WERI-Rb-1 (cell line): ENCODE measurements around the gene MEN1.

Source experiments
- DNase-seq: peaks from one replicate; pipeline ENCODE4 v3.0.0-alpha.2; 2020
- H3K27ac ChIP-seq: fragments of 250-450 bp; sonication (Bioruptor Pico); 2 replicates; pipeline ENCODE4 v1.5.1; 2020; ENCODE audit warnings: mild to moderate bottlenecking, moderate library complexity
- H3K27me3 ChIP-seq: fragments of 250-450 bp; sonication (Bioruptor Pico); 2 replicates; pipeline ENCODE4 v1.5.1; 2021; ENCODE audit warnings: mild to moderate bottlenecking, low read depth, moderate library complexity; ENCODE audit not compliant: insufficient read depth, severe bottlenecking
- H3K36me3 ChIP-seq: fragments of 250-450 bp; sonication (Bioruptor Pico); 2 replicates; pipeline ENCODE4 v1.5.1; 2020; ENCODE audit warnings: mild to moderate bottlenecking, moderate library complexity
- H3K4me3 ChIP-seq: 2 replicates; pipeline ENCODE4 v1.5.1; 2011; ENCODE audit warnings: low read depth, mild to moderate bottlenecking, control low read depth, low read length
- H3K9me3 ChIP-seq: fragments of 250-450 bp; sonication (Bioruptor Pico); 2 replicates; pipeline ENCODE4 v1.5.1; 2021; ENCODE audit warnings: mild to moderate bottlenecking, moderate library complexity; ENCODE audit not compliant: severe bottlenecking
- TF ChIP-seq, protein P1 (sequence below): IDR thresholded peaks from 2 replicates; pipeline ENCODE4 v1.5.1; 2011; ENCODE audit warnings: low read depth, mild to moderate bottlenecking, control low read depth, inconsistent platforms, low read length

MEN1 gene

DNA sequence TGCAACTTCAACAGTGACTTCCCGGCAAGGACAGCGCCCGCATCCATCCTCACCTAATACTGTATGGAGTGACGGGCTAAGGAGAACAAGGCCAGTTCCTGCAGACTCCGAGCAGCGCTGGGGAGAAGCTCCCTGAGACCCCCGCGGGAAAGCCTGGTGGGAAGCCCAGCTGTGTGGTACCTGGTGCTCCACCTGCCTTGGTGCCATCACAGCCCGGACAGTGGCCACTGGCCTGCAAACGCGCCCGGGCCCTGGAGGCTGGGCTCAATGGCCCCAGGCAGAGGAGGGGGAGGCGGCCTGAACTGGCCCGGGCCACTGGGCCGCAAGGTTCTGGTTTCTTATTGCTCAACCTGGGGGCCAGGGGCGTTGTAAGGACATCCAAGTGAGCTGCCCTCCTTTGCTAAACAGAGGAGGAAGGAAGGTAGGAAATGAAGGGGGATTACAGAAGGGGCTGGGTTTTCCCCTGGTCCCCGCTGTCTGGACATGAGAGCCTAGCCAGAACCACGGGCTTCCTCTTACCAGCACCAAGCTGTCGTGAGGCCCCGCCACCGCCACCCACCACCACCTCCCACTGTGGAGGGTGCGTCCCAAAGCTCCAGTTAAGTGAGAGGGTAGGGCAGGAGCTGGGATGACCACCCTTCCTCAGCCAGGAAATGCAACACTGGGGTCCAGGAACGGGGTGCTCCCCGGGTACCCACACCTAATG lies 42.6 kb upstream of the MEN1 start:
- H3K27ac ChIP-seq: no peak overlapping the region
- H3K36me3 ChIP-seq: peaks cover 10% of the 10 kb centered on the region
- TF ChIP-seq, protein P1, sequence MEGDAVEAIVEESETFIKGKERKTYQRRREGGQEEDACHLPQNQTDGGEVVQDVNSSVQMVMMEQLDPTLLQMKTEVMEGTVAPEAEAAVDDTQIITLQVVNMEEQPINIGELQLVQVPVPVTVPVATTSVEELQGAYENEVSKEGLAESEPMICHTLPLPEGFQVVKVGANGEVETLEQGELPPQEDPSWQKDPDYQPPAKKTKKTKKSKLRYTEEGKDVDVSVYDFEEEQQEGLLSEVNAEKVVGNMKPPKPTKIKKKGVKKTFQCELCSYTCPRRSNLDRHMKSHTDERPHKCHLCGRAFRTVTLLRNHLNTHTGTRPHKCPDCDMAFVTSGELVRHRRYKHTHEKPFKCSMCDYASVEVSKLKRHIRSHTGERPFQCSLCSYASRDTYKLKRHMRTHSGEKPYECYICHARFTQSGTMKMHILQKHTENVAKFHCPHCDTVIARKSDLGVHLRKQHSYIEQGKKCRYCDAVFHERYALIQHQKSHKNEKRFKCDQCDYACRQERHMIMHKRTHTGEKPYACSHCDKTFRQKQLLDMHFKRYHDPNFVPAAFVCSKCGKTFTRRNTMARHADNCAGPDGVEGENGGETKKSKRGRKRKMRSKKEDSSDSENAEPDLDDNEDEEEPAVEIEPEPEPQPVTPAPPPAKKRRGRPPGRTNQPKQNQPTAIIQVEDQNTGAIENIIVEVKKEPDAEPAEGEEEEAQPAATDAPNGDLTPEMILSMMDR: no peak
- H3K4me3 ChIP-seq: no peak overlapping the region
- no peaks in the 10 kb centered on the region for H3K27me3 ChIP-seq
- H3K9me3 ChIP-seq: no peaks in the 10 kb centered on the region
- DNase-seq: no peak

DNA sequence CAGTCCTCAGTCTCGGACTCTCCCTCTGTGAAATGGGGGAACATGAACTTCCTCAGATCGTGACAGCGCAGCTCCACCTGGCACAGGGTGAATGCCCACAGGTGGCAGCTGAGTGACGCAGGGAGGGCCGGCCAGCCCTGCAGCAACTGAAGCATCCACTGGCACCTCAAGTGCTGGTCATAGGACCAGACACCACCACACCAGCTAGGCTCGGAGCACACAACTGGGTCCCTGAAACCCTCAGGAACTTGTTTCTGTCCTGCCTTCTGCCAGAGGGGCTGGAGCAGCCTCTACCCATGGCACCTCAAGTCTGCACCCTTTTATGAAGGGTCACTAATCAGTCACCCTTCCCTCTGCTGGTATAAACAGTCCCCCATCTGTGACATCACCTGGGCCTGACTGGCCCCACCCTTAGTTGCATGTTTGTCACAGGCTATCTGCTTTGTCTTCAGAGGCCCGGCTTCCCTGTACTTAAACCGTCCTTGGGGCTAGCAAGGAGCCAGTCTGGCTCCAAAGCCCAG lies 41.5 kb upstream of the MEN1 start:
- TF ChIP-seq, protein P1: no peak
- Histone ChIP-seq H3K27me3 (no peaks in the 10 kb centered on the region), H3K4me3 (no peak overlapping the region), H3K9me3 (no peaks in the 10 kb centered on the region), H3K27ac (no peak overlapping the region), H3K36me3 (peaks cover 6% of the 10 kb centered on the region)
- no peak for DNase-seq

DNA sequence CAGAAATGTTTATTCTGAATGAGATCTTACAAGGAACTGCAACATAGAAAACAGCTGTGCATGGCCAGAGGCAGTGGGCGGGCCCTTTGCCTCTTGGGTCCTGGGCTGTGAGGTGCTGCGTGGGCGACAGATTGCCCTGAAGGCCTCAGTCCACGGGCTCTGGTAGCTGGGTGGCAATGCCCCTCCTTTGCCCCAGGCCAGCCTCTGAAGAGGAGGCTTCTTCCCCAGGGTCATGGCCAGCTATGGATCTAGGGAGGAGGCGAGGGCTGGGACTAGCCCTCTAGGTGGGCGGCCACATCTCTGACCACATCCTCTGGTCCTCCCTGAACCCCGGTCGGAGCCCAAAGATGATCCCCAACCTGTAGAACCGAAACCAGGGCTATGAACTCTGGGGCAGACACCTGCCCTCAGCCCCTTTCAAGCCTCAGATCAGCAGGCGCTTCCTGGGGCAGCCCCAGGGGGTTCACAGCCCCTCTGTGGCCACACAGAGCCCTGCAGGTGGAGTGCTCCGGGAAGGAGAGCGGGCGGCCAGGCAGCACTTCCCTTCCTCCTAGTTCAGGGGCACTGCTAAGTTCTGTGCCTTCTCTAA lies 40.7 kb upstream of the MEN1 start:
- H3K4me3 ChIP-seq: no peak overlapping the region
- H3K27me3 ChIP-seq: no peaks in the 10 kb centered on the region
- DNase-seq: no peak
- peaks cover 3% of the 10 kb centered on the region; the same call in 1 of the 2 replicates for H3K36me3 ChIP-seq
- TF ChIP-seq, protein P1: no peak
- no peak overlapping the region for H3K27ac ChIP-seq
- H3K9me3 ChIP-seq: no peaks in the 10 kb centered on the region

DNA sequence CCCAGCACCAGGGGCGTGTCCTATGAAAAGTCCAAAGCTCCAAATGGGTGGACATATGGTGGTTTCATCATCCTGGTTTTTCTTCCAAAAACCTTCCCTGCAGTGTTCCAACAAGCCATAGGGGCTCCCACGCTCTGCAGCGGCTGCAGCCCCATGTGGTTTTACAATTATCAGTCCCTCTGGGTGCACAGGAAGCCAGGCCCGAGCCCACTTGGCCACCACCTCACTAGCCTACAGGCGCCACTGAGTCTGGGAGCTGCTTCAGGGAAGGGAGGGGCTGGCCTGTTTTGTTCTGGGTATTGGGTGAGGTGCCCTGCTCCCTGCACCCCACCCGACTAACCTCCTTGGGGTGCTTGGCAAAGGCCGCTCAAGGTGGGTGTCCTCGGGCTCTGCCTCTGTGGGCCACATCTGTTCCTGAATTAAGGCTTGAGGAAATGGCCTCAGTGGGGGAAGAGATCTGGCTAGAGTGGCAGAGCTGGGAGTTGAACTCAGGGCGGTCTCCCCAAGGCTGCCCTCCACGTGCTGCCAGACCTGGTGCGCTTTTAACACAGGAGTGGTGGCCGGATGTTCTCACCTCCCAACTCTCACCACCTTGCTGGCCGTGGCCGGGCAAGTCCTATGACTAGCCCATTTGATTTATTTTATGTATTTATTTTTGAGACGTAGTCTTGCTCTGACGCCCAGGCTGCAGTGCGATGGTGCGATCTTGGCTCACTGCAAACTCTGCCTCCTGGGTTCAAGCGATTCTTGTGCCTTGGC lies 39.4 kb upstream of the MEN1 start:
- H3K9me3 ChIP-seq: no peaks in the 10 kb centered on the region
- DNase-seq: no peak
- TF ChIP-seq, protein P1: 0 out of 2 replicates have a peak, but pooled peaks have one; percentile 14
- no peak overlapping the region for H3K27ac ChIP-seq
- H3K4me3 ChIP-seq: no peak overlapping the region
- no peaks in the 10 kb centered on the region for H3K27me3 ChIP-seq
- peaks cover 3% of the 10 kb centered on the region; the same call in 1 of the 2 replicates for H3K36me3 ChIP-seq

DNA sequence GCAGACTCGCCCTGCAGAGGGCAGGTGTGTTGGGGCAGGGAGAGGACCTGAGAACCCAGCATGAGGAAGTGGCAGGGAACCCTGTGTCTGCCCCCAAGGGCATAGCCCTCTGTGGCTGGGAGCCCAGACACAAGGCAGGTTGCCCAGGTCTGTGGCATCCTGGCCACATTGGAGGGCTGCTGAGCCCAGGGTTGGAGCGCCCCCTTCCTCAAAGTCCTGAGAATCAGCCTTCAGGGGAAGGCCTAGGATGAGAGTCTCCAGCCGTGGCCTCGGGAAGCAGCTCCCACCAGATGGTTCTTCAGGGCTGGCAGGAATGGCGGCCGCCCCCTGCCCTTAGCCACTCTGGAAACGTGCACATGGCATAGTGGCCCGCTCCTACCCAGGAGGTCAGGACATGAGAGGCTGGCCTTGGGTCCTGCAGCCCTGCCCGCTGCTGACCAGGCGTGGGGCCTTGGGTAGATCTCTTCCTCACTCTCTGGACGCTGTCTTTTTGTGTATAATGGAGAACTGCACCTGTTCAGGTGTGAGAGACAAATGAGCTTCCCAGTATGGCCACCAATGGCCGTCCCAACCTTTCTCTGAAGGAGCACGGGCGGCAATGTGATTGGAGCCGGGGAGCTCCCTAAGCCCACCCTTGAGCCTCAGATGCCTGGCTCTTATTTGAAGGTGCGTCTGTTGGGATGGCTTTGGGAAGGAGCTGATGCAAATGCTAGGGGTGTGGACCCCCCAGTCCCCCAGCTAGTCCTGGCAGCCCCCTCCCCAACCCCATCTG lies 38.7 kb upstream of the MEN1 start:
- TF ChIP-seq, protein P1: peak; percentile 43; the same call in 1 of the 2 replicates
- no peaks in the 10 kb centered on the region for H3K9me3 ChIP-seq
- H3K4me3 ChIP-seq: no peak overlapping the region
- peak; percentile 39 for DNase-seq
- no peaks in the 10 kb centered on the region for H3K27me3 ChIP-seq
- H3K27ac ChIP-seq: peak overlapping the region; percentile 39; the same call in 1 of the 2 replicates
- 0 out of 2 replicates have a peak, but pooled peaks cover under 1% of the 10 kb centered on the region for H3K36me3 ChIP-seq
